Measurements from ENCODE around the gene LSAMP. TPM values are rescaled to one million over a fixed set of nuclear protein-coding genes. Genes with fewer than 3 reads are reported as not detected.

The LSAMP gene
- total and polyA plus RNA-seq, 2 of the 8 experiments (the other 6 are each of a cell fraction or from before 2014, with no cell fraction given) = 1.8 to 5.7 TPM

DNA sequence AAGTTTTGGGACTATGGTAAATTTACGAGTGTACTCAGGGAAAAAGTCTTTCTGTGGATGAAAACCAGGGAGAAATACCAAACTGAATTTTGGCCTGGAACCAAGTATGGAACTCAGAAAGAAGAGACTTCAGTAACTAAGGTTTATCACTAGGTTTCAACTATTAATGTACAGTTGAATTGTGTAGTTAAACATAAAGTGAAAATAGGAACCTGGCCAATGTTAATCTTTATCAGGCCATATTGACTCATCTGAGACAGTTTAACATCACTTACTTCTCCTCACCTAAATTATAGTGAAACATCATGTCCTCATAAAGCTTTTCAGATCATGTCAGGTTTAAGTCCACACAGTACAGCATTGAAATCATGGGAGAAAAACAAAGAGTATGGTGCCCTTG lies 197.7 kb downstream of the LSAMP start (continued):
- TF ChIP-seq, protein P1, sequence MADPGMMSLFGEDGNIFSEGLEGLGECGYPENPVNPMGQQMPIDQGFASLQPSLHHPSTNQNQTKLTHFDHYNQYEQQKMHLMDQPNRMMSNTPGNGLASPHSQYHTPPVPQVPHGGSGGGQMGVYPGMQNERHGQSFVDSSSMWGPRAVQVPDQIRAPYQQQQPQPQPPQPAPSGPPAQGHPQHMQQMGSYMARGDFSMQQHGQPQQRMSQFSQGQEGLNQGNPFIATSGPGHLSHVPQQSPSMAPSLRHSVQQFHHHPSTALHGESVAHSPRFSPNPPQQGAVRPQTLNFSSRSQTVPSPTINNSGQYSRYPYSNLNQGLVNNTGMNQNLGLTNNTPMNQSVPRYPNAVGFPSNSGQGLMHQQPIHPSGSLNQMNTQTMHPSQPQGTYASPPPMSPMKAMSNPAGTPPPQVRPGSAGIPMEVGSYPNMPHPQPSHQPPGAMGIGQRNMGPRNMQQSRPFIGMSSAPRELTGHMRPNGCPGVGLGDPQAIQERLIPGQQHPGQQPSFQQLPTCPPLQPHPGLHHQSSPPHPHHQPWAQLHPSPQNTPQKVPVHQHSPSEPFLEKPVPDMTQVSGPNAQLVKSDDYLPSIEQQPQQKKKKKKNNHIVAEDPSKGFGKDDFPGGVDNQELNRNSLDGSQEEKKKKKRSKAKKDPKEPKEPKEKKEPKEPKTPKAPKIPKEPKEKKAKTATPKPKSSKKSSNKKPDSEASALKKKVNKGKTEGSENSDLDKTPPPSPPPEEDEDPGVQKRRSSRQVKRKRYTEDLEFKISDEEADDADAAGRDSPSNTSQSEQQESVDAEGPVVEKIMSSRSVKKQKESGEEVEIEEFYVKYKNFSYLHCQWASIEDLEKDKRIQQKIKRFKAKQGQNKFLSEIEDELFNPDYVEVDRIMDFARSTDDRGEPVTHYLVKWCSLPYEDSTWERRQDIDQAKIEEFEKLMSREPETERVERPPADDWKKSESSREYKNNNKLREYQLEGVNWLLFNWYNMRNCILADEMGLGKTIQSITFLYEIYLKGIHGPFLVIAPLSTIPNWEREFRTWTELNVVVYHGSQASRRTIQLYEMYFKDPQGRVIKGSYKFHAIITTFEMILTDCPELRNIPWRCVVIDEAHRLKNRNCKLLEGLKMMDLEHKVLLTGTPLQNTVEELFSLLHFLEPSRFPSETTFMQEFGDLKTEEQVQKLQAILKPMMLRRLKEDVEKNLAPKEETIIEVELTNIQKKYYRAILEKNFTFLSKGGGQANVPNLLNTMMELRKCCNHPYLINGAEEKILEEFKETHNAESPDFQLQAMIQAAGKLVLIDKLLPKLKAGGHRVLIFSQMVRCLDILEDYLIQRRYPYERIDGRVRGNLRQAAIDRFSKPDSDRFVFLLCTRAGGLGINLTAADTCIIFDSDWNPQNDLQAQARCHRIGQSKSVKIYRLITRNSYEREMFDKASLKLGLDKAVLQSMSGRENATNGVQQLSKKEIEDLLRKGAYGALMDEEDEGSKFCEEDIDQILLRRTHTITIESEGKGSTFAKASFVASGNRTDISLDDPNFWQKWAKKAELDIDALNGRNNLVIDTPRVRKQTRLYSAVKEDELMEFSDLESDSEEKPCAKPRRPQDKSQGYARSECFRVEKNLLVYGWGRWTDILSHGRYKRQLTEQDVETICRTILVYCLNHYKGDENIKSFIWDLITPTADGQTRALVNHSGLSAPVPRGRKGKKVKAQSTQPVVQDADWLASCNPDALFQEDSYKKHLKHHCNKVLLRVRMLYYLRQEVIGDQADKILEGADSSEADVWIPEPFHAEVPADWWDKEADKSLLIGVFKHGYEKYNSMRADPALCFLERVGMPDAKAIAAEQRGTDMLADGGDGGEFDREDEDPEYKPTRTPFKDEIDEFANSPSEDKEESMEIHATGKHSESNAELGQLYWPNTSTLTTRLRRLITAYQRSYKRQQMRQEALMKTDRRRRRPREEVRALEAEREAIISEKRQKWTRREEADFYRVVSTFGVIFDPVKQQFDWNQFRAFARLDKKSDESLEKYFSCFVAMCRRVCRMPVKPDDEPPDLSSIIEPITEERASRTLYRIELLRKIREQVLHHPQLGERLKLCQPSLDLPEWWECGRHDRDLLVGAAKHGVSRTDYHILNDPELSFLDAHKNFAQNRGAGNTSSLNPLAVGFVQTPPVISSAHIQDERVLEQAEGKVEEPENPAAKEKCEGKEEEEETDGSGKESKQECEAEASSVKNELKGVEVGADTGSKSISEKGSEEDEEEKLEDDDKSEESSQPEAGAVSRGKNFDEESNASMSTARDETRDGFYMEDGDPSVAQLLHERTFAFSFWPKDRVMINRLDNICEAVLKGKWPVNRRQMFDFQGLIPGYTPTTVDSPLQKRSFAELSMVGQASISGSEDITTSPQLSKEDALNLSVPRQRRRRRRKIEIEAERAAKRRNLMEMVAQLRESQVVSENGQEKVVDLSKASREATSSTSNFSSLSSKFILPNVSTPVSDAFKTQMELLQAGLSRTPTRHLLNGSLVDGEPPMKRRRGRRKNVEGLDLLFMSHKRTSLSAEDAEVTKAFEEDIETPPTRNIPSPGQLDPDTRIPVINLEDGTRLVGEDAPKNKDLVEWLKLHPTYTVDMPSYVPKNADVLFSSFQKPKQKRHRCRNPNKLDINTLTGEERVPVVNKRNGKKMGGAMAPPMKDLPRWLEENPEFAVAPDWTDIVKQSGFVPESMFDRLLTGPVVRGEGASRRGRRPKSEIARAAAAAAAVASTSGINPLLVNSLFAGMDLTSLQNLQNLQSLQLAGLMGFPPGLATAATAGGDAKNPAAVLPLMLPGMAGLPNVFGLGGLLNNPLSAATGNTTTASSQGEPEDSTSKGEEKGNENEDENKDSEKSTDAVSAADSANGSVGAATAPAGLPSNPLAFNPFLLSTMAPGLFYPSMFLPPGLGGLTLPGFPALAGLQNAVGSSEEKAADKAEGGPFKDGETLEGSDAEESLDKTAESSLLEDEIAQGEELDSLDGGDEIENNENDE (IDR thresholded peaks at IDR 0.05; ENCODE audit: insufficient replicate concordance, low read length) = no peak
- TF ChIP-seq POLR2A (IDR thresholded peaks at IDR 0.05; ENCODE audit: control extremely low read depth in 1 of 2, low read depth in 2 of 2, low read length in 2 of 2) = no peak
- TF ChIP-seq SP2 (IDR thresholded peaks at IDR 0.05; ENCODE audit: low read length) = no peak
- TF ChIP-seq, protein P2, sequence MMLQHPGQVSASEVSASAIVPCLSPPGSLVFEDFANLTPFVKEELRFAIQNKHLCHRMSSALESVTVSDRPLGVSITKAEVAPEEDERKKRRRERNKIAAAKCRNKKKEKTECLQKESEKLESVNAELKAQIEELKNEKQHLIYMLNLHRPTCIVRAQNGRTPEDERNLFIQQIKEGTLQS (IDR thresholded peaks at IDR 0.05; ENCODE audit: insufficient read depth, low read depth, low read length) = no peak
- TF ChIP-seq CTBP2 (IDR thresholded peaks at IDR 0.05; ENCODE audit: borderline replicate concordance, insufficient read depth, insufficient read length, low read length) = no peak
- no peak for TF ChIP-seq USF2 (IDR thresholded peaks at IDR 0.05; ENCODE audit: low read length)
- no peak for TF ChIP-seq SRF (IDR thresholded peaks at IDR 0.05; ENCODE audit: low read depth, low read length)

Data from H1 (cell line).